Measurements from ENCODE around the gene VWA8.

VWA8 gene

GRCh38 chr13:41997396-41997795, 36.5 kb upstream of the VWA8 start:
- TF ChIP-seq, protein P1, sequence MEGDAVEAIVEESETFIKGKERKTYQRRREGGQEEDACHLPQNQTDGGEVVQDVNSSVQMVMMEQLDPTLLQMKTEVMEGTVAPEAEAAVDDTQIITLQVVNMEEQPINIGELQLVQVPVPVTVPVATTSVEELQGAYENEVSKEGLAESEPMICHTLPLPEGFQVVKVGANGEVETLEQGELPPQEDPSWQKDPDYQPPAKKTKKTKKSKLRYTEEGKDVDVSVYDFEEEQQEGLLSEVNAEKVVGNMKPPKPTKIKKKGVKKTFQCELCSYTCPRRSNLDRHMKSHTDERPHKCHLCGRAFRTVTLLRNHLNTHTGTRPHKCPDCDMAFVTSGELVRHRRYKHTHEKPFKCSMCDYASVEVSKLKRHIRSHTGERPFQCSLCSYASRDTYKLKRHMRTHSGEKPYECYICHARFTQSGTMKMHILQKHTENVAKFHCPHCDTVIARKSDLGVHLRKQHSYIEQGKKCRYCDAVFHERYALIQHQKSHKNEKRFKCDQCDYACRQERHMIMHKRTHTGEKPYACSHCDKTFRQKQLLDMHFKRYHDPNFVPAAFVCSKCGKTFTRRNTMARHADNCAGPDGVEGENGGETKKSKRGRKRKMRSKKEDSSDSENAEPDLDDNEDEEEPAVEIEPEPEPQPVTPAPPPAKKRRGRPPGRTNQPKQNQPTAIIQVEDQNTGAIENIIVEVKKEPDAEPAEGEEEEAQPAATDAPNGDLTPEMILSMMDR (IDR thresholded peaks at IDR 0.05; ENCODE audit: low read depth, low read length): no peak
- DNase-seq (ENCODE audit: low read depth in 2 of 2): no peak
- no peak overlapping the region for H3K4me3 ChIP-seq (replicated peaks in 1 of 2; ENCODE audit: low read depth in 2 of 2, low read length in 2 of 2)

GRCh38 chr13:41995946-41996345, 35.0 kb upstream of the VWA8 start:
- no peak overlapping the region for H3K4me3 ChIP-seq (replicated peaks in 1 of 2; ENCODE audit: low read depth in 2 of 2, low read length in 2 of 2)
- DNase-seq (ENCODE audit: low read depth in 2 of 2): peak; percentile 32 to 47
- TF ChIP-seq, protein P1 (IDR thresholded peaks at IDR 0.05; ENCODE audit: low read depth, low read length): no peak

DNA sequence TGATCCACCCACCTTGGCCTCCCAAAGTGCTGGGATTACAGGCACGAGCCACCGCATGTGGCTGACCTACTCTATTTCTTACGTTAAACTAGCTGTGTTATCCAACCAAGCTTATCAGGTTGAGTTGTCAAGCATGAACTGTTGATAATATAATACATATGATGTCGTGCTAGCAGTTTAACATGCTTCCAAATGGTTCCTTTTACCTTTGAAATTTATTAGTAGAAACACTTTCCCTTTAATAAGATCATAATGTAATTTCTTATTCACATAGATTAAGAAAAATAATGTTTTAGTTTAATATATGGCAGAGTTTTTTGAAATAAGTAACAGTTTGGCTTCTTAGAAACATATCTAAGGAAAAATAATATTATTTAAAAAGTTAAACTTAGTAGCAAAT, 34.4 kb upstream of the VWA8 start:
- H3K4me3 ChIP-seq (replicated peaks in 1 of 2; ENCODE audit: low read depth in 2 of 2, low read length in 2 of 2): no peak overlapping the region
- TF ChIP-seq, protein P1 (IDR thresholded peaks at IDR 0.05; ENCODE audit: low read depth, low read length): no peak
- no peak for DNase-seq (ENCODE audit: low read depth in 2 of 2)

DNA sequence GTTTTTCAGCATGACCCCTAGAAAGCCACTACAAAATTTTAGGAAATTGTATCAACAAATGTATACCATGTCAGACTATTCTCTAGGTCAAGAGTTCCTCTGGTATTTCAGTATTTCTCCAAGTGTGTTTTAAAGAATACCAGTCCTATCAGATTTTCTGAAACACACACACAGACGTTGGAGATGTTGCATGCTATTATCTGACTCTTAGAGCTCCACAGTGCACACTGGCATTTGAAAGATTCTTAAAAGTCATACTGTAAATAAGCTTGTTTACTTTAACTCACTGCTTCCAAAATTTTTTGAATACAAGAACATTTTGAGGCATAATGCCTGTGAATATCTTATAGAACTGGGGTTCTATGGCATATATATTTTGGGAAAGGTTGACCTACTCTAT, 33.8 kb upstream of the VWA8 start:
- TF ChIP-seq, protein P1 (IDR thresholded peaks at IDR 0.05; ENCODE audit: low read depth, low read length): no peak
- DNase-seq (ENCODE audit: low read depth in 2 of 2): no peak
- H3K4me3 ChIP-seq (replicated peaks in 1 of 2; ENCODE audit: low read depth in 2 of 2, low read length in 2 of 2): no peak overlapping the region

GRCh38 chr13:41991936-41992335, 31.0 kb upstream of the VWA8 start:
- TF ChIP-seq, protein P1 (IDR thresholded peaks at IDR 0.05; ENCODE audit: low read depth, low read length): no peak
- no peak for DNase-seq (ENCODE audit: low read depth in 2 of 2)
- H3K4me3 ChIP-seq (replicated peaks in 1 of 2; ENCODE audit: low read depth in 2 of 2, low read length in 2 of 2): no peak overlapping the region

GRCh38 chr13:41988244-41988643, 27.3 kb upstream of the VWA8 start:
- TF ChIP-seq, protein P1 (IDR thresholded peaks at IDR 0.05; ENCODE audit: low read depth, low read length): no peak
- no peak overlapping the region for H3K4me3 ChIP-seq (replicated peaks in 1 of 2; ENCODE audit: low read depth in 2 of 2, low read length in 2 of 2)
- no peak for DNase-seq (ENCODE audit: low read depth in 2 of 2)

DNA sequence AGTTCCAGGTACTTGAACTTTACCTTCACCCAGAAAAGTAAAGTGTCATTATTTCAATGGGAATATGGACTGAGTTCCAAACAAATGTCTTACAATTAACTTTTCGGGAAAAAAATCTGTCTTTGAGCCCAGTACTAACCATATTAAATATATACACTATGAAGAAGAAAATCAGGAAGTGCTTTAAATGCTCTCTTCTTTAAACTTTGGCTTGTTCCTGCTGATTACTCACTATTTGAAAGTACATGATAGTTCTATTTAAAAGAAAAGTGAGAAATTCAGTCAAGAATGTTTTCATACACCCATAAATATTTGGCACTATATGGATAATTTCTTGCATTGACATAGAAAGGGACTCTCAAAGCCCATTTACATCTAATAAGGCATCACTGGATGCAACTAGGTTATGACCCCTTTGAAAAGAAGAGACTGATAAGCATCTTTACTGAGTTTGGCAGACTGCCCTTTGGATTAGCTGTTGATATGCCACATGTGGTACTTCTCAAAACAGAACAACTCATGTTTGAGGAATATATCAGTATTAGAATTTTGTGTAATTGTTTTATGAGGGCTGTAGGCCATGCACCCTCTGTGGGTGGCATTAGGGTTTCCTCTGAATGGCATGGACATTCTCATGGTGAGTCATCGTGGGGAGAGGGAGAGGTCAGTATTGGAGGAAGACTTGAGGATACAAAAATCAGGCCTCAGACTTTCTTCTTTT, 25.0 kb upstream of the VWA8 start:
- DNase-seq (ENCODE audit: low read depth in 2 of 2): peak; percentile 14 to 39
- H3K4me3 ChIP-seq (replicated peaks in 1 of 2; ENCODE audit: low read depth in 2 of 2, low read length in 2 of 2): no peak overlapping the region
- TF ChIP-seq, protein P1 (IDR thresholded peaks at IDR 0.05; ENCODE audit: low read depth, low read length): no peak
